ENCODE results near the gene KRTAP10-4. TPM values are rescaled to one million over a fixed set of nuclear protein-coding genes. Genes with fewer than 3 reads are reported as not detected.
"Not testable (repeated sequence)": the region's sequence is repeated elsewhere in the genome, so short reads cannot be mapped to it uniquely, and the experiment has no call there.

Gene KRTAP10-4
- total RNA-seq, 1 donor from 2014 or later: not detected

DNA sequence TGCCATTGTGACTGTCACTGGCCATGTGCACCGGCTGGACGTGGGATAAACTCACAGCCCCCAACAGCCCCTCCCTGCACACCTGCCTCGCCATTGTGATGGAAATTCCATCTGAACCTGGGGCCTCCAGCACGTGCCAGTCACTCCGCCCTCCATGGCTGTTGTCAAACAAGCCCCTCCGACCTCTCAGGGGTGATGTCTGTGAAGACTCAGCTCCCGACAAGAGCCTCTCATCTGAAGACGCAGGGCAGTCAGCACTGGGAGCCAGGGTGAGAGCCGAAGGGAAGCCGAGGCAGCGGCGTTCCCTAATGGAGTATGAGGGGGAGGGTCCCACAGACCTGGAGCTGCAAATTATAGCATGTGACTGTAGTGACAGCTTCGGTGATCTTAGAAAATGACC is 20.8 kb upstream of the KRTAP10-4 start:
- Mint-ChIP-seq H3K36me3 (ENCODE audit: low read depth, unreplicated experiment) (peaks cover 2% of the 10 kb centered on the region), H3K9me3 (ENCODE audit: unreplicated experiment) (no peaks in the 10 kb centered on the region), H3K4me3 (ENCODE audit: unreplicated experiment) (no peak overlapping the region), H3K27ac (ENCODE audit: unreplicated experiment) (no peak overlapping the region), H3K4me1 (ENCODE audit: unreplicated experiment) (peaks cover 13% of the 10 kb centered on the region), H3K27me3 (ENCODE audit: unreplicated experiment) (peaks cover 2% of the 10 kb centered on the region)
- TF ChIP-seq, protein P1, sequence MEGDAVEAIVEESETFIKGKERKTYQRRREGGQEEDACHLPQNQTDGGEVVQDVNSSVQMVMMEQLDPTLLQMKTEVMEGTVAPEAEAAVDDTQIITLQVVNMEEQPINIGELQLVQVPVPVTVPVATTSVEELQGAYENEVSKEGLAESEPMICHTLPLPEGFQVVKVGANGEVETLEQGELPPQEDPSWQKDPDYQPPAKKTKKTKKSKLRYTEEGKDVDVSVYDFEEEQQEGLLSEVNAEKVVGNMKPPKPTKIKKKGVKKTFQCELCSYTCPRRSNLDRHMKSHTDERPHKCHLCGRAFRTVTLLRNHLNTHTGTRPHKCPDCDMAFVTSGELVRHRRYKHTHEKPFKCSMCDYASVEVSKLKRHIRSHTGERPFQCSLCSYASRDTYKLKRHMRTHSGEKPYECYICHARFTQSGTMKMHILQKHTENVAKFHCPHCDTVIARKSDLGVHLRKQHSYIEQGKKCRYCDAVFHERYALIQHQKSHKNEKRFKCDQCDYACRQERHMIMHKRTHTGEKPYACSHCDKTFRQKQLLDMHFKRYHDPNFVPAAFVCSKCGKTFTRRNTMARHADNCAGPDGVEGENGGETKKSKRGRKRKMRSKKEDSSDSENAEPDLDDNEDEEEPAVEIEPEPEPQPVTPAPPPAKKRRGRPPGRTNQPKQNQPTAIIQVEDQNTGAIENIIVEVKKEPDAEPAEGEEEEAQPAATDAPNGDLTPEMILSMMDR (IDR thresholded peaks at IDR 0.05; ENCODE audit: unreplicated experiment): no peak
- peak; percentile 1 for DNase-seq (ENCODE audit: low spot score)

DNA sequence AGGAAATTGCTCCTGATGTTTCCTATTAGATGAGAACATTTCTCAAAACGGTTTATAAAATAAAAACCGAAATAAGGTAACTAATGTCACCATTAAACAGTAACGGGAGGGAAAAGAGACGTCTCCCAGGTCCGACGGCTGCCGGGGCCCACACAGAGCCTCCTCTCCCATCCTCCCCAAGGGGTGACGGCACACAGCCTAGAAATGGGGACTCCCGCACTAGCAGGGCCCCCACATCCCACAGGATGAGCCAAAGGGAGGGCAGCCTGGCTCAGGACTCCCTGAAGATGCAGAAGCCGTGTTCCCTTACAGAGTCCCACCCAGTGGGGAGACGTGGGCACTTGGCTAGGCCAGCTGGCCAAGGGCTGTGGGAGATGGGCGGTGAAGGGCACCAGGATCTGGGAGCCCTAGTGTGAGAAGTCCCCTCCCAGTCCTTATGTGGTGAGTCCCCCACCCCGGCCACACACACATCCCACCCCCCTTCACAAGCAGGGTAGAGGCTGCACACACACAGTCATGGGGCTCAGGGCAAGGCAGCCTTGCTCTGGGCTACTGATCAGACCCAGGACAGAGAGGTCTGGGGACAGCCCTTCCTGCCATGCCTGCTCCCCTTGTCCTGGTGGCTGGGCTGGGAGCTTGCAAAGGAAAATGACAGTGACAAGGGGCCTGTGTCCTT is 18.2 kb upstream of the KRTAP10-4 start:
- H3K9me3 Mint-ChIP-seq (ENCODE audit: unreplicated experiment): no peaks in the 10 kb centered on the region
- H3K4me3 Mint-ChIP-seq (ENCODE audit: unreplicated experiment): no peak overlapping the region
- H3K36me3 Mint-ChIP-seq (ENCODE audit: low read depth, unreplicated experiment): no peaks in the 10 kb centered on the region
- TF ChIP-seq, protein P1 (IDR thresholded peaks at IDR 0.05; ENCODE audit: unreplicated experiment): no peak
- H3K27me3 Mint-ChIP-seq (ENCODE audit: unreplicated experiment): peaks cover 9% of the 10 kb centered on the region
- no peak for DNase-seq (ENCODE audit: low spot score)
- peaks cover 4% of the 10 kb centered on the region for H3K4me1 Mint-ChIP-seq (ENCODE audit: unreplicated experiment)
- H3K27ac Mint-ChIP-seq (ENCODE audit: unreplicated experiment): no peak overlapping the region

DNA sequence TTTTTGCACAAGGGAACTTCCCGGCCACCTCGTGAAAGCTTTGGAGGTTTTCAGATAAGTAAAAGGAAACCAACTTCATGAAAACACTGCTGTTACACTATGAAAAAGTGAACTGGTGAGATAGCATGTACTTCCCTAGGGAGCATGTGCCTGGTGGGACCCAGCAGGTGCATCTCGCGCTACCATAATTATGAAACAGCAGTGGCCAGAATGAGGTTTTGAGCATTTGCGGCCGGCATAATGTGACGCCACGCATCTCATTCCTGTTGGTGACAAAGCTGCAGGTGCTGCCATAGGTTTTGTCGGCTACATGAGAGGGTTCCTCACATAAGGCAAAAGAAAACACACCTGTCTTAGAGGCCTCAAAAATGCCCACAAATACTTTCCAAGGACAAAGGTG is 16.6 kb upstream of the KRTAP10-4 start:
- TF ChIP-seq, protein P1 (IDR thresholded peaks at IDR 0.05; ENCODE audit: unreplicated experiment): no peak
- Mint-ChIP-seq H3K4me1 (ENCODE audit: unreplicated experiment) (peaks cover 4% of the 10 kb centered on the region), H3K9me3 (ENCODE audit: unreplicated experiment) (no peaks in the 10 kb centered on the region), H3K27ac (ENCODE audit: unreplicated experiment) (no peak overlapping the region), H3K36me3 (ENCODE audit: low read depth, unreplicated experiment) (no peaks in the 10 kb centered on the region), H3K4me3 (ENCODE audit: unreplicated experiment) (no peak overlapping the region), H3K27me3 (ENCODE audit: unreplicated experiment) (peaks cover 7% of the 10 kb centered on the region)
- DNase-seq (ENCODE audit: low spot score): no peak

DNA sequence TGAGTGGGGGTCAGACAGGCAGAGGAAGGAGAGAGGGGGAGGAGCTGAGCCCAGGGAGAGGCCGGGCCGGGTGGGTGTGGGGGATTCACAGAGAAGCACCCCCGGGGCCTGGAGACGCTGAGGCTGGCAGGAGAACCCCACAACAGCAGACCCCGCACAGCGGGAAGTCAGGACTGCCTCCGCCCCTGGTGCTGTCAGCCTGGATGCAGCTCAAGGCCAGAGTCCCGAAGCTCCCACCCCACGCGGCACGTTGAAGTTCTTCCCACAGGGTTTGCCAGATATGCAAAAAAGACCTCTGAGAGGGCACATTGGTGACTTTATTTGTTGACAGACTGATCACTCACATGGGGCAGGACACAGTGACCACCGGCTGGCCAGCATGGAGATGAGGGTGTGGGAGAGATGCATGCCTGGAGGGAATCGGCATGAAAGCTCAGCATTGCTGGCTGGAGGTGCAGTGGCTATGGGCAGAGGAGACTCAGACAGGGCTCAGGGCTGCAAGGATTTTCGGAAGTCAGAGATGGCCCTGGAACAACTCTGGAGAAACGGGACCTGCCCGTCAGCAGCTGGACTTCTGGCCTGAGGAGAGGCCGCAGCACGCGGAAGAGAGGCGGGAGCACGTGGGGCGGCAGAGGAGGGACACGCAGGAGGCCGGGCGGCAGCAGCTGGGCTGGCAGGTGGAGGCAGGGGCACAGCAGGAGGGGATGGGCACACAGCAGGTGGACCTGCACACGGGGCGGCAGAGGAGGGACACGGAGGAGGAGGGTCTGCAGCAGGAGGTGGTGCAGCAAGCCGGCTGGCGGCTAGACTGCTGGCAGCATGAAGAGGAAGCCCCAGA is 15.8 kb upstream of the KRTAP10-4 start:
- Mint-ChIP-seq H3K27me3 (ENCODE audit: unreplicated experiment) (peaks cover 9% of the 10 kb centered on the region), H3K4me3 (ENCODE audit: unreplicated experiment) (no peak overlapping the region), H3K9me3 (ENCODE audit: unreplicated experiment) (peaks cover 4% of the 10 kb centered on the region), H3K4me1 (ENCODE audit: unreplicated experiment) (peaks cover 4% of the 10 kb centered on the region), H3K36me3 (ENCODE audit: low read depth, unreplicated experiment) (no peaks in the 10 kb centered on the region), H3K27ac (ENCODE audit: unreplicated experiment) (no peak overlapping the region)
- DNase-seq (ENCODE audit: low spot score): no peak
- TF ChIP-seq, protein P1 (IDR thresholded peaks at IDR 0.05; ENCODE audit: unreplicated experiment): no peak

DNA sequence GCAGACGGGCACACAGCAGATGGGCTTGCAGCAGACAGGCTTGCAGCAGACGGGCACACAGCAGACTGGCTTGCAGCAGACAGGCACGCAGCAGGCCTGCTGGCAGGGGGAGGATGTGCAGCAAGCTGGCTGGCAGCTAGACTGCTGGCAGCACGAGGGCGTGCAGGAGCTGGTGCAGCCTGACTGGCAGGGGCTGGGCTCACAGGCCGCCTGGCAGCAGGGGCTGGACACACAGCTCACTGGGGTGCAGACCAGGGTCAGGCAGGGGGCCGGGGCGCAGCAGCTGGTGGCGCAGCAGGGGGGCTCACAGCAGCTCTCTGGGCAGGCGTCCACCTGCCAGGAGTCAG is 15.2 kb upstream of the KRTAP10-4 start:
- not testable (repeated sequence) for DNase-seq (ENCODE audit: low spot score); H3K4me3 Mint-ChIP-seq (ENCODE audit: unreplicated experiment); H3K4me1 Mint-ChIP-seq (ENCODE audit: unreplicated experiment); H3K27me3 Mint-ChIP-seq (ENCODE audit: unreplicated experiment); H3K9me3 Mint-ChIP-seq (ENCODE audit: unreplicated experiment); H3K27ac Mint-ChIP-seq (ENCODE audit: unreplicated experiment); H3K36me3 Mint-ChIP-seq (ENCODE audit: low read depth, unreplicated experiment)
